Suprapubic skin (tissue), 4 donors: ENCODE results near the gene NTHL1. TPM values are rescaled to one million over a fixed set of nuclear protein-coding genes. Genes with fewer than 3 reads are reported as not detected.

Experiments
- DNase-seq, 2 donors: peaks; one replicate each; pipeline ENCODE4 v3.0.0-alpha.2; 2019; ENCODE audit warnings: low spot score in 2 of 2
- H3K27ac ChIP-seq: fragments of 200-600 bp; sonication (generic); one replicate; pipeline ENCODE4 v1.5.1; 2019
- H3K27me3 ChIP-seq: fragments of 200-600 bp; sonication (generic); one replicate; pipeline ENCODE4 v1.5.1; 2019
- H3K36me3 ChIP-seq: fragments of 200-600 bp; sonication (generic); one replicate; pipeline ENCODE4 v1.5.1; 2019
- H3K4me1 ChIP-seq: fragments of 200-600 bp; sonication (generic); one replicate; pipeline ENCODE4 v1.5.1; 2019
- H3K4me3 ChIP-seq: fragments of 200-600 bp; sonication (generic); one replicate; pipeline ENCODE4 v1.5.1; 2019; ENCODE audit warnings: mild to moderate bottlenecking
- H3K9me3 ChIP-seq: fragments of 200-600 bp; sonication (generic); one replicate; pipeline ENCODE4 v1.5.1; 2019
- CTCF ChIP-seq, 2 donors: fragments of 200-600 bp in 1 of 2; fragments of 450-650 bp in 1 of 2; sonication (generic) in 1 of 2; IDR thresholded peaks; one replicate each; pipeline ENCODE4 v1.5.1; 2016 to 2019; ENCODE audit warnings: antibody characterized with exemption in 2 of 2, mild to moderate bottlenecking in 1 of 2, moderate library complexity in 1 of 2
- EP300 ChIP-seq: sonication (generic); formaldehyde crosslinking; IDR thresholded peaks from one replicate; pipeline ENCODE4 v1.6.1; 2017; ENCODE audit warnings: antibody characterized with exemption
- POLR2A ChIP-seq, 2 donors: fragments of 450-650 bp; IDR thresholded peaks; one replicate each; pipeline ENCODE4 v1.6.1; 2017; ENCODE audit warnings: antibody characterized with exemption in 2 of 2, mild to moderate bottlenecking in 2 of 2, moderate library complexity in 2 of 2
- POLR2AphosphoS5 ChIP-seq, 3 donors: sonication (generic); formaldehyde crosslinking; IDR thresholded peaks; one replicate each; pipeline ENCODE4 v1.6.1; 2017; ENCODE audit warnings: antibody characterized with exemption in 3 of 3
- WGBS: methylation state at CpG from one replicate; pipeline ENCODE4 v1.1.5; 2018; 5-methylcytosine and 5-hydroxymethylcytosine counted together
- total RNA-seq, 4 donors: library from RNA; depleted of rRNA; stranded (reverse); fragments of >200 nt; gene quantifications; one replicate each; pipeline ENCODE4 v1.1.0, GENCODE V29; 2016

The NTHL1 gene
- total RNA-seq, 4 donors from 2014 or later: 15.9 to 40.5 (median 20.9) TPM

- WGBS: 99% methylated on average over 9 of the region's 18 CpGs
- H3K4me1 ChIP-seq: peaks cover 43% of the 10 kb centered on the region
- no peaks in the 10 kb centered on the region for H3K27me3 ChIP-seq
- no peak for TF ChIP-seq EP300
- TF ChIP-seq POLR2A (IDR thresholded peaks at IDR 0.05): no peak
- TF ChIP-seq CTCF (IDR thresholded peaks at IDR 0.05): no peak
- no peak for DNase-seq
- no peaks in the 10 kb centered on the region for H3K9me3 ChIP-seq
- H3K27ac ChIP-seq: no peak overlapping the region
- H3K4me3 ChIP-seq: peak overlapping the region; percentile 75
- no peaks in the 10 kb centered on the region for H3K36me3 ChIP-seq
These were observed 18.9 kb downstream of the NTHL1 start for GRCh38 chr16:2028620-2029220.

- WGBS: 40% methylated on average over 1 of the region's 3 CpGs
- H3K4me1 ChIP-seq: peaks cover 43% of the 10 kb centered on the region
- TF ChIP-seq POLR2AphosphoS5 (IDR thresholded peaks at IDR 0.05): no peak
- no peak for TF ChIP-seq CTCF (IDR thresholded peaks at IDR 0.05)
- no peak for TF ChIP-seq EP300
- no peak for TF ChIP-seq POLR2A (IDR thresholded peaks at IDR 0.05)
- no peaks in the 10 kb centered on the region for H3K9me3 ChIP-seq
- H3K27ac ChIP-seq: no peak overlapping the region
- H3K4me3 ChIP-seq: peak overlapping the region; percentile 75
- DNase-seq: no peak
- no peaks in the 10 kb centered on the region for H3K36me3 ChIP-seq
- no peaks in the 10 kb centered on the region for H3K27me3 ChIP-seq
These were observed 19.5 kb downstream of the NTHL1 start for GRCh38 chr16:2028146-2028545.

GRCh38 chr16:2027024-2028010 lies 20.3 kb downstream of the NTHL1 start:
- H3K4me3 ChIP-seq: peak overlapping the region; percentile 75
- no peaks in the 10 kb centered on the region for H3K27me3 ChIP-seq
- H3K9me3 ChIP-seq: no peaks in the 10 kb centered on the region
- peak overlapping the region; percentile 23 for H3K27ac ChIP-seq
- TF ChIP-seq POLR2AphosphoS5 (IDR thresholded peaks at IDR 0.05) (no peak), CTCF (IDR thresholded peaks at IDR 0.05) (no peak), POLR2A (IDR thresholded peaks at IDR 0.05) (no peak), EP300 (no peak)
- DNase-seq: no peak
- 49% methylated on average over 3 of the region's 76 CpGs for WGBS
- H3K4me1 ChIP-seq: peaks cover 43% of the 10 kb centered on the region
- H3K36me3 ChIP-seq: no peaks in the 10 kb centered on the region

- DNase-seq: no peak
- Histone ChIP-seq H3K36me3 (no peaks in the 10 kb centered on the region), H3K27me3 (peaks cover 3% of the 10 kb centered on the region), H3K9me3 (no peaks in the 10 kb centered on the region), H3K27ac (peak within 1 kb of the TSS; percentile 23), H3K4me3 (peak within 1 kb of the TSS; percentile 75), H3K4me1 (peaks cover 43% of the 10 kb centered on the region)
- TF ChIP-seq EP300 (no peak), POLR2A (IDR thresholded peaks at IDR 0.05) (no peak), CTCF (IDR thresholded peaks at IDR 0.05) (no peak), POLR2AphosphoS5 (IDR thresholded peaks at IDR 0.05) (no peak)
- 85% methylated on average over 2 of the region's 59 CpGs for WGBS
These were observed 21.1 kb downstream of the NTHL1 start, which contains the start of gene NHERF2 for GRCh38 chr16:2026461-2027023. TSS of gene NHERF2 (plus strand) at chr16:2026902. CDS start at chr16:2027006, 104 bp downstream.
